Lower leg skin (tissue), 3 donors: ENCODE results near the gene ABLIM1.

Experiments used
- POLR2A ChIP-seq, 2 donors: fragments of 450-650 bp; IDR thresholded peaks; one replicate each; pipeline ENCODE4 v1.6.1; 2016 to 2017; ENCODE audit warnings: antibody characterized with exemption in 2 of 2, mild to moderate bottlenecking in 1 of 2, moderate library complexity in 1 of 2
- TF ChIP-seq, protein P1 (sequence below), 3 donors: fragments of 450-650 bp; IDR thresholded peaks; one replicate each; pipeline ENCODE4 v1.5.1; 2016; ENCODE audit warnings: antibody characterized with exemption in 3 of 3, mild to moderate bottlenecking in 3 of 3, moderate library complexity in 2 of 3

DNA sequence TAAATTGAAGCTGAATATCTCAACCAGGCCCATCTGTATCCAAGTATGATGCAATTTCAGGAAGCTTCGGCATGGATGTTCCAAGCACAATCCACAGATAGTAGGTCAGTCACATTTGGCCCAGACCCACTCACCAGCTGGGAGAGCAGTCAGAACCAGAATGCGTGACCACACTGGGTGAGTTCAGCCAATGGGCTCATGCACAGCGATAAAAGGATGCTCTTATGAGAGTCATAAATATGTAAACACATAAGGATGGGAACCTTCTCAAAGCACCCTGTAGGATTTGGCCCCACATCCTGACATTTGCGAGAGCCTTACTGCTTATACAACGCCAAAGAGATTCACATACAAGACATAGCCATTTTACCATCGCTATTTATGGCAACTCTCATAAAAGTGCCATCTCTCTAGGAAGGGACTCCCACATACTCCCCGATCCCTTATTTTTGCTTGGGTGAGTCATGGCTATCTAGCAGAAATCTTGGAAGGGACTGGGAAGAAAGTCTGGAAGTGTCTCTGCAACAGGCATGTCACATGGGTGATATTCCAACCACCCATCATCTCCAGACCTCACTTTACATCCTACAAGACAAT is 256.8 kb downstream of the ABLIM1 start:
- TF ChIP-seq, protein P1, sequence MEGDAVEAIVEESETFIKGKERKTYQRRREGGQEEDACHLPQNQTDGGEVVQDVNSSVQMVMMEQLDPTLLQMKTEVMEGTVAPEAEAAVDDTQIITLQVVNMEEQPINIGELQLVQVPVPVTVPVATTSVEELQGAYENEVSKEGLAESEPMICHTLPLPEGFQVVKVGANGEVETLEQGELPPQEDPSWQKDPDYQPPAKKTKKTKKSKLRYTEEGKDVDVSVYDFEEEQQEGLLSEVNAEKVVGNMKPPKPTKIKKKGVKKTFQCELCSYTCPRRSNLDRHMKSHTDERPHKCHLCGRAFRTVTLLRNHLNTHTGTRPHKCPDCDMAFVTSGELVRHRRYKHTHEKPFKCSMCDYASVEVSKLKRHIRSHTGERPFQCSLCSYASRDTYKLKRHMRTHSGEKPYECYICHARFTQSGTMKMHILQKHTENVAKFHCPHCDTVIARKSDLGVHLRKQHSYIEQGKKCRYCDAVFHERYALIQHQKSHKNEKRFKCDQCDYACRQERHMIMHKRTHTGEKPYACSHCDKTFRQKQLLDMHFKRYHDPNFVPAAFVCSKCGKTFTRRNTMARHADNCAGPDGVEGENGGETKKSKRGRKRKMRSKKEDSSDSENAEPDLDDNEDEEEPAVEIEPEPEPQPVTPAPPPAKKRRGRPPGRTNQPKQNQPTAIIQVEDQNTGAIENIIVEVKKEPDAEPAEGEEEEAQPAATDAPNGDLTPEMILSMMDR (IDR thresholded peaks at IDR 0.05), result no peak
- no peak for TF ChIP-seq POLR2A (IDR thresholded peaks at IDR 0.05)
